CD14-positive monocyte (primary cell): ENCODE measurements around the gene CNIH2. TPM values are rescaled to one million over a fixed set of nuclear protein-coding genes. Genes with fewer than 3 reads are reported as not detected.

Experiments used
- DNase-seq, 3 donors: peaks; one replicate each; pipeline ENCODE4 v3.0.0-alpha.2; 2011 to 2022
- H2AFZ ChIP-seq: 2 replicates; pipeline ENCODE4 v1.6.0; 2012; ENCODE audit warnings: mild to moderate bottlenecking, low read depth, low read length, inconsistent platforms; ENCODE audit not compliant: insufficient read depth, poor library complexity, severe bottlenecking
- H3K27ac ChIP-seq, 2 donors: 1 replicate in 1 of 2; 2 replicates in 1 of 2; pipeline ENCODE4 v1.5.1; 2012 to 2013; ENCODE audit warnings: low read length in 2 of 2, control low read depth in 1 of 2, inconsistent platforms in 1 of 2, low read depth in 1 of 2, mild to moderate bottlenecking in 1 of 2
- H3K27me3 ChIP-seq, 2 donors: one replicate each; pipeline versions ENCODE4 v1.6.0 to v1.6.1; 2011 to 2013; ENCODE audit warnings: low read length in 2 of 2; ENCODE audit not compliant: control insufficient read depth in 2 of 2, insufficient read depth in 2 of 2
- H3K36me3 ChIP-seq, 2 donors: replicated peaks in 1 of 2; 1 replicate in 1 of 2; 2 replicates in 1 of 2; pipeline versions ENCODE4 v1.5.1 to v1.6.1; 2012 to 2013; ENCODE audit warnings: low read length in 2 of 2, control low read depth in 1 of 2, inconsistent platforms in 1 of 2, mild to moderate bottlenecking in 1 of 2; ENCODE audit not compliant: insufficient read depth in 2 of 2, control insufficient read depth in 1 of 2
- H3K4me1 ChIP-seq, 2 donors: 1 replicate in 1 of 2; 2 replicates in 1 of 2; pipeline versions ENCODE4 v1.5.1 to v1.6.1; 2012 to 2013; ENCODE audit warnings: low read length in 2 of 2, control low read depth in 1 of 2, inconsistent platforms in 1 of 2, mild to moderate bottlenecking in 1 of 2, moderate library complexity in 1 of 2; ENCODE audit not compliant: insufficient read depth in 2 of 2, control insufficient read depth in 1 of 2
- H3K4me2 ChIP-seq: replicated peaks from 2 replicates; pipeline ENCODE3; 2012; ENCODE audit warnings: low read length, moderate library complexity, mild to moderate bottlenecking; ENCODE audit not compliant: poor library complexity, severe bottlenecking; ENCODE audit errors: extremely low read depth
- H3K4me3 ChIP-seq, 3 experiments: fragments of 200-600 bp in 1 of 3; sonication (generic) in 1 of 3; replicated peaks in 1 of 3; 1 replicate in 2 of 3; 2 replicates in 1 of 3; pipeline ENCODE4 v1.5.1; 2011 to 2013; ENCODE audit warnings: low read length in 3 of 3, mild to moderate bottlenecking in 3 of 3, control low read depth in 2 of 3, low read depth in 2 of 3, inconsistent platforms in 1 of 3, moderate library complexity in 1 of 3
- H3K79me2 ChIP-seq: 2 replicates; pipeline ENCODE4 v1.6.0; 2012; ENCODE audit warnings: mild to moderate bottlenecking, control low read depth, inconsistent platforms, low read length, moderate library complexity; ENCODE audit not compliant: insufficient read depth
- H3K9ac ChIP-seq: 2 replicates; pipeline ENCODE4 v1.6.0; 2017; ENCODE audit warnings: low read length, mild to moderate bottlenecking; ENCODE audit not compliant: insufficient read depth, poor library complexity, severe bottlenecking
- H3K9me3 ChIP-seq, 2 donors: replicated peaks in 1 of 2; 1 replicate in 1 of 2; 2 replicates in 1 of 2; pipeline versions ENCODE4 v1.5.1 to v1.6.1; 2012 to 2013; ENCODE audit warnings: low read length in 2 of 2, control low read depth in 1 of 2; ENCODE audit not compliant: control insufficient read depth in 1 of 2, insufficient read depth in 1 of 2
- H4K20me1 ChIP-seq: 2 replicates; pipeline ENCODE4 v1.6.0; 2012; ENCODE audit warnings: mild to moderate bottlenecking, low read length, control low read depth, moderate library complexity; ENCODE audit not compliant: insufficient read depth
- H3K27ac Mint-ChIP-seq, 7 donors: one replicate each; pipeline ENCODE4 v1.8.0; 2020; ENCODE audit warnings: mild to moderate bottlenecking in 7 of 7, mixed read lengths in 7 of 7, moderate library complexity in 6 of 7, inconsistent platforms in 2 of 7
- H3K27me3 Mint-ChIP-seq, 3 donors: one replicate each; pipeline ENCODE4 v1.8.0; 2021 to 2022; ENCODE audit warnings: low read depth in 3 of 3, mild to moderate bottlenecking in 3 of 3, mixed read lengths in 3 of 3, moderate library complexity in 3 of 3, inconsistent platforms in 1 of 3
- H3K36me3 Mint-ChIP-seq, 2 donors: one replicate each; pipeline ENCODE4 v1.8.0; 2020; ENCODE audit warnings: mixed read lengths in 2 of 2, inconsistent platforms in 1 of 2, mild to moderate bottlenecking in 1 of 2
- H3K4me1 Mint-ChIP-seq: one replicate; pipeline ENCODE4 v1.8.0; 2020; ENCODE audit warnings: mild to moderate bottlenecking, mixed read lengths
- H3K4me3 Mint-ChIP-seq, 2 donors: one replicate each; pipeline ENCODE4 v1.8.0; 2020; ENCODE audit warnings: mild to moderate bottlenecking in 2 of 2, mixed read lengths in 2 of 2, moderate library complexity in 1 of 2
- H3K9me3 Mint-ChIP-seq, 7 donors: one replicate each; pipeline ENCODE4 v1.8.0; 2020 to 2022; ENCODE audit warnings: mixed read lengths in 7 of 7, mild to moderate bottlenecking in 6 of 7, moderate library complexity in 6 of 7, inconsistent platforms in 2 of 7
- WGBS: methylation state at CpG from one replicate; pipeline ENCODE4 v1.1.5; 2013; ENCODE audit warnings: missing lambda C conversion rate; ENCODE audit not compliant: insufficient coverage; 5-methylcytosine and 5-hydroxymethylcytosine counted together
- intact Hi-C, 2 donors: fragments of 100-400 bp; cut with micrococcal nuclease; formaldehyde crosslinking; loops; one replicate each; pipeline versions ENCODE4 v1.15.0 to v1.15.1; 2023
- polyA plus RNA-seq, 3 donors: library from polyadenylated mRNA; depleted of rRNA in 1 of 3; unstranded in 2 of 3; stranded (reverse) in 1 of 3; fragments of 300-500 nt in 2 of 3; fragments of >200 nt in 1 of 3; fragmentation: Illumina TruSeq in 2 of 3; gene quantifications; 1 replicate in 2 of 3; 2 replicates in 1 of 3; pipeline ENCODE4 v1.2.3, GENCODE V29; 2012 to 2021
- TF ChIP-seq, protein P1 (sequence below): fragments of 200-600 bp; IDR thresholded peaks from one replicate; pipeline ENCODE4 v1.8.0; 2022; ENCODE audit warnings: antibody characterized with exemption, mild to moderate bottlenecking

Gene CNIH2
- polyA plus RNA-seq, 3 donors, result 1.2 TPM; not detected in 2

DNA sequence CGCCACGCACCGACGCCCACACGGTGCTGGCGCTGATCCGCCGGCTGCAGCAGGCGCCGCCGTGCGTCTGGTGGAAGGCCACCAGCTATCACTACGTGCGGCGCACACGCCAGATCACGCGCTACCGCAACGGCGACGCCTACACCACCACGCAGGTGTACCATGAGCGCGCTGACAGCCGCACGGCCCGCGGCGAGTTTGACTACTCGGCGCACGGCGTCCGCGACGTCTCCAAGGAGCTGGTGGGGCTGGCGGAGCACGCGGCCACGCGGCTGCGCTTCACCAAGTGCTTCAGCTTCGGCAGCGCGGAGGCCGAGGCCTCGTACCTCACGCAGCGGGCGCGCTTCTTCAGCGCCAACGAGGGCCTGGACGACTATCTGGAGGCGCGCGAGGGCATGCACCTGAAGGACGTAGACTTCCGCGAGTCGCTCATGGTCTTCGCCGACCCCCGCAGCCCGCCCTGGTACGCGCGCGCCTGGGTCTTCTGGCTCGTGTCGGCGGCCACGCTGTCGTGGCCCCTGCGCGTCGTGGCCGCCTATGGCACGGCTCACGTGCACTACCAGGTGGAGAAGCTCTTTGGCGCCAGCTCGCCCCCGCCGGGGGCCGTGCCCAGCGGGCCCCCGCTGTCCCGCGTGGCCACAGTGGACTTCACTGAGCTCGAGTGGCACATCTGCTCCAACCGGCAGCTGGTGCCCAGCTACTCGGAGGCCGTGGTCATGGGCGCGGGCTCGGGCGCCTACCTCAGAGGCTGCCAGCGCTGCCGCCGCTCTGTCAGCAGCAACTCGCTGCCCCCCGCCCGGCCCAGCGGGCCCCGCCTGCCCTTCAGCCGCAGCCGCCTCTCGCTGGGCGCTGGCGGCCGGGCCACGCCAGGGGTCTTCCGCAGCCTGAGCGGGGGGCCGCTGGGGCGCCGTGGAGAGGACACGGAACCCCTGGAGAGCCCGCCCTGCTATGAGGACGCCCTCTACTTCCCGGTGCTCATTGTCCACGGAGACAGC, 16.9 kb downstream of the CNIH2 start:
- Histone ChIP-seq H4K20me1 (no peaks in the 10 kb centered on the region), H3K4me2 (no peak overlapping the region), H3K79me2 (no peaks in the 10 kb centered on the region), H3K27ac (no peak overlapping the region), H3K4me3 (no peak overlapping the region), H3K36me3 (no peaks in the 10 kb centered on the region), H3K9ac (no peak overlapping the region), H3K9me3 (peaks cover 0 to 11% of the 10 kb centered on the region in 2 donors), H2AFZ (no peak overlapping the region), H3K4me1 (peaks cover 10 to 14% of the 10 kb centered on the region in 2 donors), H3K27me3 (peaks cover 22 to 44% of the 10 kb centered on the region in 2 donors)
- no peak overlapping the region for H3K27ac Mint-ChIP-seq
- peaks cover 3 to 7% of the 10 kb centered on the region in 2 donors for H3K36me3 Mint-ChIP-seq
- peaks cover 0 to 7% (median 4%) of the 10 kb centered on the region in 7 donors for H3K9me3 Mint-ChIP-seq
- H3K27me3 Mint-ChIP-seq, result peaks cover 37 to 56% (median 38%) of the 10 kb centered on the region in 3 donors
- no peak for DNase-seq
- H3K4me3 Mint-ChIP-seq, result no peak overlapping the region
- H3K4me1 Mint-ChIP-seq, result peaks cover 9% of the 10 kb centered on the region
- intact Hi-C loops, result no loop called here
- 77% methylated on average over 107 of the region's 123 CpGs for WGBS
- TF ChIP-seq, protein P1, sequence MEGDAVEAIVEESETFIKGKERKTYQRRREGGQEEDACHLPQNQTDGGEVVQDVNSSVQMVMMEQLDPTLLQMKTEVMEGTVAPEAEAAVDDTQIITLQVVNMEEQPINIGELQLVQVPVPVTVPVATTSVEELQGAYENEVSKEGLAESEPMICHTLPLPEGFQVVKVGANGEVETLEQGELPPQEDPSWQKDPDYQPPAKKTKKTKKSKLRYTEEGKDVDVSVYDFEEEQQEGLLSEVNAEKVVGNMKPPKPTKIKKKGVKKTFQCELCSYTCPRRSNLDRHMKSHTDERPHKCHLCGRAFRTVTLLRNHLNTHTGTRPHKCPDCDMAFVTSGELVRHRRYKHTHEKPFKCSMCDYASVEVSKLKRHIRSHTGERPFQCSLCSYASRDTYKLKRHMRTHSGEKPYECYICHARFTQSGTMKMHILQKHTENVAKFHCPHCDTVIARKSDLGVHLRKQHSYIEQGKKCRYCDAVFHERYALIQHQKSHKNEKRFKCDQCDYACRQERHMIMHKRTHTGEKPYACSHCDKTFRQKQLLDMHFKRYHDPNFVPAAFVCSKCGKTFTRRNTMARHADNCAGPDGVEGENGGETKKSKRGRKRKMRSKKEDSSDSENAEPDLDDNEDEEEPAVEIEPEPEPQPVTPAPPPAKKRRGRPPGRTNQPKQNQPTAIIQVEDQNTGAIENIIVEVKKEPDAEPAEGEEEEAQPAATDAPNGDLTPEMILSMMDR, result no peak

DNA sequence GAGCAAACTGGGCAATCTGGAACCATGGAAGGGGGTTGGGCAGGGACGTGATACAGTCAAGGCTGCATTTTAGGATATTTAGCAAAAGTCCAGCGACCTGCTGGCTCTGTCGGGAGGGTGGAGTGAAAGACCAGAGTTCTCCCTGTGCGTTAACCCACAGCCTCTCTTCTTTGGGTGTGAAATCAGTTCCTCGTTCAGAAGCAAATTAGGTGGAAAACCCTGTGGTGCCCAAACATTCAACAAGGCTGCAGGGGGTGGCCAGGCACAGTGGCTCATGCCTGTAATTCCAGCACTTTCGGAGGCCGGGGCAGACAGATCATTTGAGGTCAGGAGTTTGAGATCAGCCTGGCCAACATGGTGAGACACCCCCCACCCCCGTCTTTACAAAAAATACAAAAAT, 19.6 kb downstream of the CNIH2 start:
- Mint-ChIP-seq H3K9me3 (peaks cover 0 to 4% (median under 1%) of the 10 kb centered on the region in 7 donors), H3K4me1 (peaks cover 3% of the 10 kb centered on the region), H3K27me3 (peaks cover 20 to 30% (median 20%) of the 10 kb centered on the region in 3 donors), H3K4me3 (no peak overlapping the region), H3K36me3 (peaks cover 0 to 3% of the 10 kb centered on the region in 2 donors), H3K27ac (no peak overlapping the region)
- DNase-seq, result no peak
- Histone ChIP-seq H3K79me2 (no peaks in the 10 kb centered on the region), H3K9me3 (peaks cover 0 to 4% of the 10 kb centered on the region in 2 donors), H4K20me1 (no peaks in the 10 kb centered on the region), H3K27me3 (peaks cover 0 to 21% of the 10 kb centered on the region in 2 donors), H3K27ac (no peak overlapping the region), H3K36me3 (no peaks in the 10 kb centered on the region), H3K9ac (no peak overlapping the region), H3K4me2 (no peak overlapping the region), H3K4me1 (no peaks in the 10 kb centered on the region), H3K4me3 (no peak overlapping the region), H2AFZ (no peak overlapping the region)
- intact Hi-C loops, result no loop called here
- TF ChIP-seq, protein P1, result no peak
- 67% methylated on average over 5 of the region's 8 CpGs for WGBS
